SU-DHL-6 (cell line): ENCODE measurements around the gene GATM.

Experiments used
- H2AFZ ChIP-seq: fragments of 200-600 bp; sonication (generic); 2 replicates; pipeline ENCODE4 v1.6.1; 2014; ENCODE audit warnings: low read depth, mild to moderate bottlenecking, moderate library complexity, mixed read lengths, antibody characterized with exemption, low read length; ENCODE audit not compliant: severe bottlenecking
- H3F3A ChIP-seq: fragments of 200-600 bp; shearing (Covaris generic); 2 replicates; pipeline ENCODE4 v1.6.0; 2016; ENCODE audit warnings: antibody characterized with exemption, mild to moderate bottlenecking; ENCODE audit not compliant: insufficient read depth
- H3K27ac ChIP-seq: fragments of 200-600 bp; sonication (generic); 2 replicates; pipeline ENCODE4 v1.5.1; 2016; ENCODE audit warnings: low read depth, mild to moderate bottlenecking, low read length, moderate library complexity, mixed read lengths
- H3K27me3 ChIP-seq: fragments of 200-600 bp; sonication (generic), shearing (Covaris generic); 2 replicates; pipeline ENCODE4 v1.6.0; 2014; ENCODE audit warnings: mild to moderate bottlenecking, low read length
- H3K36me3 ChIP-seq: fragments of 200-600 bp; sonication (generic); 2 replicates; pipeline ENCODE4 v1.6.1; 2014; ENCODE audit warnings: mild to moderate bottlenecking, low read length, mixed read lengths
- H3K4me2 ChIP-seq: fragments of 300-600, 200-600 bp; shearing (Covaris generic), sonication (generic); 2 replicates; pipeline ENCODE4 v1.6.0; 2014; ENCODE audit warnings: low read length, low read depth, mild to moderate bottlenecking; ENCODE audit not compliant: poor library complexity, severe bottlenecking
- H3K4me3 ChIP-seq: fragments of 200-600 bp; sonication (generic); 2 replicates; pipeline ENCODE4 v1.5.1; 2014; ENCODE audit warnings: antibody characterized with exemption, low read length, mild to moderate bottlenecking, mixed read lengths; ENCODE audit not compliant: insufficient read depth, poor library complexity, severe bottlenecking
- H3K79me2 ChIP-seq: fragments of 200-600 bp; sonication (generic); 2 replicates; pipeline ENCODE4 v1.6.1; 2014; ENCODE audit warnings: mild to moderate bottlenecking, low read length, moderate library complexity; ENCODE audit not compliant: insufficient read depth
- H3K9ac ChIP-seq: fragments of 200-600 bp; sonication (generic); 2 replicates; pipeline ENCODE4 v1.7.0; 2014; ENCODE audit warnings: mild to moderate bottlenecking, low read length
- H3K9me2 ChIP-seq: fragments of 200-600 bp; sonication (generic); replicated peaks from 2 replicates; pipeline ENCODE4 v1.6.1; 2014; ENCODE audit warnings: low read length; ENCODE audit not compliant: insufficient read depth
- H3K9me3 ChIP-seq: fragments of 200-600 bp; sonication (generic); 2 replicates; pipeline ENCODE4 v1.6.1; 2014; ENCODE audit warnings: low read length, mixed read lengths; ENCODE audit not compliant: insufficient read depth
- H4K20me1 ChIP-seq: fragments of 200-600 bp; sonication (generic); 2 replicates; pipeline ENCODE4 v1.6.1; 2014; ENCODE audit warnings: low read depth, mild to moderate bottlenecking, antibody characterized with exemption, low read length, moderate library complexity, mixed read lengths
- EZH2phosphoT487 ChIP-seq: fragments of 200-600 bp; sonication (generic), shearing (Covaris generic); conservative IDR thresholded peaks from 2 replicates; pipeline ENCODE4 v1.6.1; 2018; ENCODE audit warnings: mild to moderate bottlenecking, antibody characterized with exemption, low read length, moderate library complexity, mixed read lengths
- TF ChIP-seq, protein P1 (sequence below): fragments of 200-600 bp; sonication (generic); IDR thresholded peaks from one replicate; pipeline ENCODE4 v1.5.1; 2017; ENCODE audit warnings: antibody characterized with exemption, mild to moderate bottlenecking, low read length, moderate library complexity; ENCODE audit not compliant: insufficient read depth, poor library complexity, severe bottlenecking

GATM gene

DNA sequence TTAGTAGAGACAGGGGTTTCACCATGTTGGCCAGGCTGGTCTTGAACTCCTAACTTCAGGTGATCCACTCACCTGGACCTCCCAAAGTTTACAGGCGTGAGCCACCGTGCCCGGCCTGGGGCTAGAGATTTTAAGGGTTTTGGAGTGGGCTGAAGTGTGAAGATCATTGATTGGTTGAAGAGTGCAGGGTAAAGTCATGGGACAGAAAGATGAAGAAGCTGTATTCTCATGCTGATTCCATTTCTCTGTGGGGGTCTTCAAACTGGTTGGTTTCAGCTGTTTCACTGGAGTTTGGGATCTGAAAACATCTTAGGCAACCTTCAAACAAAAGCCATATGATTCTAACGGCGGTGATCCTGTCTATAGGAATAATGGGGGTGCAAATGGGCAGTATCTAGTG is 52.1 kb downstream of the GATM start:
- TF ChIP-seq, protein P1, sequence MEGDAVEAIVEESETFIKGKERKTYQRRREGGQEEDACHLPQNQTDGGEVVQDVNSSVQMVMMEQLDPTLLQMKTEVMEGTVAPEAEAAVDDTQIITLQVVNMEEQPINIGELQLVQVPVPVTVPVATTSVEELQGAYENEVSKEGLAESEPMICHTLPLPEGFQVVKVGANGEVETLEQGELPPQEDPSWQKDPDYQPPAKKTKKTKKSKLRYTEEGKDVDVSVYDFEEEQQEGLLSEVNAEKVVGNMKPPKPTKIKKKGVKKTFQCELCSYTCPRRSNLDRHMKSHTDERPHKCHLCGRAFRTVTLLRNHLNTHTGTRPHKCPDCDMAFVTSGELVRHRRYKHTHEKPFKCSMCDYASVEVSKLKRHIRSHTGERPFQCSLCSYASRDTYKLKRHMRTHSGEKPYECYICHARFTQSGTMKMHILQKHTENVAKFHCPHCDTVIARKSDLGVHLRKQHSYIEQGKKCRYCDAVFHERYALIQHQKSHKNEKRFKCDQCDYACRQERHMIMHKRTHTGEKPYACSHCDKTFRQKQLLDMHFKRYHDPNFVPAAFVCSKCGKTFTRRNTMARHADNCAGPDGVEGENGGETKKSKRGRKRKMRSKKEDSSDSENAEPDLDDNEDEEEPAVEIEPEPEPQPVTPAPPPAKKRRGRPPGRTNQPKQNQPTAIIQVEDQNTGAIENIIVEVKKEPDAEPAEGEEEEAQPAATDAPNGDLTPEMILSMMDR, result no peak
- TF ChIP-seq EZH2phosphoT487, result no peak
- H3K4me3 ChIP-seq, result no peak overlapping the region

DNA sequence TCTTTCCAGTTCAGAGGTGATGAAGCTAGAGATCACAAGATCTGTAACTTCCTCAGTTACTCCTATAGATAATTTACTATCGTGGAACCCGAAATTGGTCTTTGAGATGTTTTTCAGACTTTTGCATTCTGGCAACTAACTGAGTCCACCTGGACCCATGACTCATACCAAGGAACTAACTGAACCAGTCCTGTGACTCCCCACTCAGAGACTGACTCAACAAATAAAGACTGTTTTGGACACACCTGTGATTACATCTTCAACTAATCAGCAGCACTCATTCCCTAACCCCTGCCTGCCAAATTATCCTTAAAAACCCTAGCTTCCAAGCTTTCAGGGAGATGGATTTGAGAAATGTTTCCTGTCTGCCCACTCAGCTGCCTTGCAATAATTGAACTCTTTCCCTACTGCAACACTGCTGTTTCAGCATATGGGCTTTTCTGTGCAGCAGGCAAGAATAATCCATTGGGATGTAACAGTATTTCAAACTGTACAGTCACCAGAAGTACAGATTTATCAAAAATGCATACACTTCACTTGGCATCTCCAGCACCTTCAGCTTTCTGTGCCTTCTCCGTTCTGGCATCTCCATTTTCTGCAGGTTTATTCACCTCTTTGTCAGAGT is 57.7 kb downstream of the GATM start:
- Histone ChIP-seq H4K20me1 (no peaks in the 10 kb centered on the region), H3K9ac (no peak overlapping the region), H3K9me2 (no peaks in the 10 kb centered on the region), H3F3A (no peaks in the 10 kb centered on the region), H3K27me3 (0 out of 2 replicates have a peak, but pooled peaks cover 5% of the 10 kb centered on the region), H3K36me3 (no peaks in the 10 kb centered on the region), H3K4me2 (no peak overlapping the region), H3K4me3 (no peak overlapping the region), H3K9me3 (no peaks in the 10 kb centered on the region), H3K79me2 (no peaks in the 10 kb centered on the region), H2AFZ (no peak overlapping the region), H3K27ac (no peak overlapping the region)
- no peak for TF ChIP-seq EZH2phosphoT487
- TF ChIP-seq, protein P1, result no peak

More for the DNA sequence above, 52.1 kb downstream of the GATM start:
- no peak overlapping the region for H3K27ac ChIP-seq
- no peaks in the 10 kb centered on the region for H3K9me3 ChIP-seq
- H3K27me3 ChIP-seq, result no peaks in the 10 kb centered on the region
- H2AFZ ChIP-seq, result no peak overlapping the region
- no peaks in the 10 kb centered on the region for H3F3A ChIP-seq
- no peaks in the 10 kb centered on the region for H4K20me1 ChIP-seq
- no peaks in the 10 kb centered on the region for H3K9me2 ChIP-seq
- H3K79me2 ChIP-seq, result no peaks in the 10 kb centered on the region
- H3K36me3 ChIP-seq, result no peaks in the 10 kb centered on the region
- no peak overlapping the region for H3K9ac ChIP-seq
- H3K4me2 ChIP-seq, result no peak overlapping the region

DNA sequence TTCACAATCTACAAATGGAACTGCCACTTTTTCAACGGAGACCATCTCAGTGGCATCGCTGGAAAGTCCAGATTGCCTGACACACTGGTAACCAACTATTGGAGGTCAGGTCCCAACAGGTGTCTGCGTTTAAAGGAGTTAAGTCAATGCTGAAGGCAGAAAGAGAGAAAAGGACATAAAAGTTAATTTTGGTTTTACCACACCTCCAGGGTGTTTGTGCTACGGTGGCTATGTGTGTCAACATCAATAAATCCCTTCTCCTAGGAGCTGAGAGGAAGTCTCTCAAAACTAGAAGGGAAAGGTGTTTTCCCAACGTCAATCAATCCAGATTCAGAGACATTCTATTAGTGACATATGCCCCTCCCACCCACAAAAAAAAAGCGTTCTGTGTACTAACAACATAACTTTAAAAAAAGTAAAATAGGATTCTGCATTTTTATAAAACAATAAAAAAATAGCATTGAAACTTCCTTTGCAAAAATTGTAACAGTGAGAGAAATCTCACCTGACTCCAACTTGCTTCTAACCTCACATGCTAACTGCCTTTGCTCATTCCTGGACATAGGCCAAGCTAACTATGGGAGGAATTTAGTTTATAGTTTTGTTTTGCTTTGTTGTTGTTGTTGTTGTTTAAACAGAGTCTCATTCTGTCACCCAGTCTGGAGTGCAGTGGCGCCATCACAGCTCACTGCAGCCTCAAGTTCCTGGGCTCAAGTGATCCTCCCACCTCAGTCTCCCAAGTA is 58.7 kb downstream of the GATM start:
- TF ChIP-seq, protein P1, result no peak
- TF ChIP-seq EZH2phosphoT487, result no peak
- no peak overlapping the region for H3K9ac ChIP-seq
- H3K36me3 ChIP-seq, result no peaks in the 10 kb centered on the region
- no peak overlapping the region for H3K4me2 ChIP-seq
- H3K27ac ChIP-seq, result no peak overlapping the region
- no peaks in the 10 kb centered on the region for H3K79me2 ChIP-seq
- H3K4me3 ChIP-seq, result no peak overlapping the region
- H3K27me3 ChIP-seq, result 0 out of 2 replicates have a peak, but pooled peaks cover 5% of the 10 kb centered on the region
- H2AFZ ChIP-seq, result no peak overlapping the region
- H3K9me3 ChIP-seq, result no peaks in the 10 kb centered on the region
- no peaks in the 10 kb centered on the region for H3K9me2 ChIP-seq
- H4K20me1 ChIP-seq, result no peaks in the 10 kb centered on the region
- no peaks in the 10 kb centered on the region for H3F3A ChIP-seq
